HepG2 (cell line): ENCODE results near the gene P2RX5.
"Not testable (repeated sequence)": the region's sequence is repeated elsewhere in the genome, so short reads cannot be mapped to it uniquely, and the experiment has no call there.

Source experiments
- CTCF ChIP-seq: sonication (generic); formaldehyde crosslinking; IDR thresholded peaks from 2 replicates; pipeline ENCODE4 v1.5.0; 2020; ENCODE audit warnings: mild to moderate bottlenecking, missing genetic modification reagents, moderate library complexity
- HES4 ChIP-seq: sonication (generic); formaldehyde crosslinking; IDR thresholded peaks from 2 replicates; pipeline ENCODE4 v1.9.0; 2021; ENCODE audit warnings: mild to moderate bottlenecking, missing genetic modification reagents, borderline replicate concordance
- IRF1 ChIP-seq: sonication (generic); formaldehyde crosslinking; IDR thresholded peaks from 2 replicates; pipeline ENCODE4 v1.4.0; 2020; ENCODE audit warnings: low read depth, mild to moderate bottlenecking, missing genetic modification reagents
- RFX5 ChIP-seq: IDR thresholded peaks from 2 replicates; pipeline ENCODE4 v1.6.1; 2011; ENCODE audit warnings: low read depth, low read length, improper control_type of control experiment
- THYN1 ChIP-seq: sonication (generic); formaldehyde crosslinking; IDR thresholded peaks from 2 replicates; pipeline ENCODE4 v1.8.1; 2023; ENCODE audit warnings: low read depth, mild to moderate bottlenecking, moderate library complexity, missing genetic modification reagents, borderline replicate concordance
- TP53 ChIP-seq: sonication (generic); formaldehyde crosslinking; conservative IDR thresholded peaks from 2 replicates; pipeline ENCODE4 v1.4.0; 2020; ENCODE audit warnings: missing genetic modification reagents
- YY1 ChIP-seq: IDR thresholded peaks from 2 replicates; pipeline ENCODE4 v1.6.1; 2011; ENCODE audit warnings: low read length, low read depth, moderate library complexity, mild to moderate bottlenecking; ENCODE audit not compliant: insufficient read depth, insufficient replicate concordance
- ZNF678 ChIP-seq: sonication (generic); formaldehyde crosslinking; IDR thresholded peaks from 2 replicates; pipeline ENCODE4 v1.4.0; 2020; ENCODE audit warnings: mild to moderate bottlenecking, missing genetic modification reagents

DNA sequence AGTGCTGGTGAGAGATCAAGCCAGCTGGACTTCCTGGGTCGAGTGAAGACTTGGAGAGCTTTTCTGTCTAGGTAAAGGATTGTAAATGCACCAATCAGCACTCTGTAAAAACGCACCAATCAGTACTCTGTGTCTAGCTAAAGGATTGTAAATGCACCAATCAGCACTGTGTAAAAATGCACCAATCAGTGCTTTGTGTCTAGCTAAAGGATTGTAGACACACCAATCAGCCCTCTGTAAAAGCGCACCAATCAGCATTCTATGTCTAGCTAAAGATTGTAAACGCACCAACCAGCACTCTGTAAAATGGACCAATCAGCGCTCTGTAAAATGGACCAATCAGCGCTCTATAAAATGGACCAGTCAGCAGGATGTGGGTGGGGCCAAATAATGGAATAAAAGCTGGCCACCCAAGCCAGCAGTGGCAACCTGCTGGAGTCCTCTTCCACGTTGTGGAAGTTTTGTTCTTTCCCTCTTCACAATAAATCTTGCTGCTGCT is 6.1 kb upstream of the P2RX5 start:
- not testable (repeated sequence) for TF ChIP-seq TP53 (CRISPR knock-in tag); THYN1 (CRISPR knock-in tag); YY1; RFX5; HES4 (CRISPR knock-in tag); CTCF (CRISPR knock-in tag); IRF1 (CRISPR knock-in tag); ZNF678 (CRISPR knock-in tag)
